Ishikawa (cell line): ENCODE data around the gene LAMP2.

ENCODE experiments used
- CREB1 ChIP-seq: IDR thresholded peaks from 2 replicates; pipeline ENCODE4 v1.6.1; 2012; ENCODE audit warnings: low read depth
- EP300 ChIP-seq: IDR thresholded peaks from 2 replicates; pipeline ENCODE4 v1.6.1; 2012; ENCODE audit warnings: borderline replicate concordance
- RAD21 ChIP-seq: IDR thresholded peaks from 2 replicates; pipeline ENCODE4 v1.6.1; 2012; ENCODE audit warnings: low read depth
- REST ChIP-seq: IDR thresholded peaks from 2 replicates; pipeline ENCODE4 v1.6.1; 2012; ENCODE audit warnings: low read depth, mild to moderate bottlenecking
- TEAD4 ChIP-seq: IDR thresholded peaks from 2 replicates; pipeline ENCODE4 v1.6.1; 2012
- ZBTB7A ChIP-seq: IDR thresholded peaks from 2 replicates; pipeline ENCODE4 v1.6.1; 2012; ENCODE audit warnings: low read depth
- TF ChIP-seq, protein P1 (sequence below): IDR thresholded peaks from 2 replicates; pipeline ENCODE4 v1.6.1; 2012

- TF ChIP-seq REST: no peak
- no peak for TF ChIP-seq RAD21
- TF ChIP-seq EP300: no peak
- no peak for TF ChIP-seq TEAD4
- TF ChIP-seq, protein P1, sequence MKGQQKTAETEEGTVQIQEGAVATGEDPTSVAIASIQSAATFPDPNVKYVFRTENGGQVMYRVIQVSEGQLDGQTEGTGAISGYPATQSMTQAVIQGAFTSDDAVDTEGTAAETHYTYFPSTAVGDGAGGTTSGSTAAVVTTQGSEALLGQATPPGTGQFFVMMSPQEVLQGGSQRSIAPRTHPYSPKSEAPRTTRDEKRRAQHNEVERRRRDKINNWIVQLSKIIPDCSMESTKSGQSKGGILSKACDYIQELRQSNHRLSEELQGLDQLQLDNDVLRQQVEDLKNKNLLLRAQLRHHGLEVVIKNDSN: no peak
- TF ChIP-seq CREB1: no peak
- no peak for TF ChIP-seq ZBTB7A
These were observed 49.6 kb downstream of the LAMP2 start for GRCh38 chrX:120419463-120419862.
